ENCODE measurements around the gene TSSC4.

DNA sequence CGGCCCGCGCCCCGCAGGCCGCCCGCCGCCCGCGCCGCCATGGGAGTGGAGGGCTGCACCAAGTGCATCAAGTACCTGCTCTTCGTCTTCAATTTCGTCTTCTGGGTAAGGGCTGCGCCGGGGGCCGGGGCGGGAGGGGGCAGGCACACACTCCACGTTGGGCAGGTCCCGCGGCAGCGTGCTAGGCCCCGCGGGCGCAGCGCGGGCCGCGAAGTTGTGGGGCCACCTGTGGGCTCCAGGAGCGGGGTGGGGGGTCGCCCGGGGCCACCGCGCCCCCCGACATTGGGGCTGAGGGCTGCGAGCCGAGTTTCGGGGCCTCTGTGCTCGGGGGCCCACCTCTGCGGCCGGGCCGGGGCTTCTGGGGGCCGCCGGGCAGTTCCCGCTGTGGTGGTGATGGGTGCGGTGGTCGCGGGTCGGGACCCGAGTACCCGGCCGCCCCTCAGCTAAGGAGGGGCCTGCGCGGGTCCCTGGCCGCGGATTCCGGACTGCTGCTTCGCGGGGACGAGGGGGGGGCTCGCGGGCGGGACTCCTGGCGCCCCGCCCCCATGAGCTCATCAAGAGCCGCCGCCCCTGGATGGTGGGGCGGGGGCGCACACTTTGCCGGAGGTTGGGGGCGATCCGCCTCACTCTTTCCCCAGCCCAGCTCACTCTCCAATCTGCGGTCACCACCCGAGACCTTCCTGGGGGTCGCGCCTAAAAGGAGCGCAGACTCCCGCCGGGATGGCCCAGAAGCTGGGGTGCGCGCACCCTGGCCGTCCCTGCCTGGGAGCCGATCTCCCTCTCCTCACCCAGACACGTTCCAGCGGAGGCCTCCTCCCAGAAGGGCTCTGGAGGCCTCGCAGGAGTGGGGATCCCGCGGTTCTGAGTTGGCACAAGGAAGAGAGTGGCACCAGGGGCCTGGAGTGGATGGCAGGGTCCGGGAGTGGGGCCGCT lies 22.8 kb upstream of the TSSC4 start:
- TF ChIP-seq, protein P1, sequence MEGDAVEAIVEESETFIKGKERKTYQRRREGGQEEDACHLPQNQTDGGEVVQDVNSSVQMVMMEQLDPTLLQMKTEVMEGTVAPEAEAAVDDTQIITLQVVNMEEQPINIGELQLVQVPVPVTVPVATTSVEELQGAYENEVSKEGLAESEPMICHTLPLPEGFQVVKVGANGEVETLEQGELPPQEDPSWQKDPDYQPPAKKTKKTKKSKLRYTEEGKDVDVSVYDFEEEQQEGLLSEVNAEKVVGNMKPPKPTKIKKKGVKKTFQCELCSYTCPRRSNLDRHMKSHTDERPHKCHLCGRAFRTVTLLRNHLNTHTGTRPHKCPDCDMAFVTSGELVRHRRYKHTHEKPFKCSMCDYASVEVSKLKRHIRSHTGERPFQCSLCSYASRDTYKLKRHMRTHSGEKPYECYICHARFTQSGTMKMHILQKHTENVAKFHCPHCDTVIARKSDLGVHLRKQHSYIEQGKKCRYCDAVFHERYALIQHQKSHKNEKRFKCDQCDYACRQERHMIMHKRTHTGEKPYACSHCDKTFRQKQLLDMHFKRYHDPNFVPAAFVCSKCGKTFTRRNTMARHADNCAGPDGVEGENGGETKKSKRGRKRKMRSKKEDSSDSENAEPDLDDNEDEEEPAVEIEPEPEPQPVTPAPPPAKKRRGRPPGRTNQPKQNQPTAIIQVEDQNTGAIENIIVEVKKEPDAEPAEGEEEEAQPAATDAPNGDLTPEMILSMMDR (conservative IDR thresholded peaks at IDR 0.05; ENCODE audit: low read length) = no peak
- TF ChIP-seq EZH2phosphoT487 (IDR thresholded peaks at IDR 0.05; ENCODE audit: borderline replicate concordance, low read depth, low read length) = no peak

Data from OCI-LY7 (cell line).